Measurements from ENCODE around the gene MICU2. TPM values are rescaled to one million over a fixed set of nuclear protein-coding genes. Genes with fewer than 3 reads are reported as not detected.

MICU2 gene
- total RNA-seq, 6 experiments from 2014 or later: 31.3 to 37.1 (median 33.9) TPM

DNA sequence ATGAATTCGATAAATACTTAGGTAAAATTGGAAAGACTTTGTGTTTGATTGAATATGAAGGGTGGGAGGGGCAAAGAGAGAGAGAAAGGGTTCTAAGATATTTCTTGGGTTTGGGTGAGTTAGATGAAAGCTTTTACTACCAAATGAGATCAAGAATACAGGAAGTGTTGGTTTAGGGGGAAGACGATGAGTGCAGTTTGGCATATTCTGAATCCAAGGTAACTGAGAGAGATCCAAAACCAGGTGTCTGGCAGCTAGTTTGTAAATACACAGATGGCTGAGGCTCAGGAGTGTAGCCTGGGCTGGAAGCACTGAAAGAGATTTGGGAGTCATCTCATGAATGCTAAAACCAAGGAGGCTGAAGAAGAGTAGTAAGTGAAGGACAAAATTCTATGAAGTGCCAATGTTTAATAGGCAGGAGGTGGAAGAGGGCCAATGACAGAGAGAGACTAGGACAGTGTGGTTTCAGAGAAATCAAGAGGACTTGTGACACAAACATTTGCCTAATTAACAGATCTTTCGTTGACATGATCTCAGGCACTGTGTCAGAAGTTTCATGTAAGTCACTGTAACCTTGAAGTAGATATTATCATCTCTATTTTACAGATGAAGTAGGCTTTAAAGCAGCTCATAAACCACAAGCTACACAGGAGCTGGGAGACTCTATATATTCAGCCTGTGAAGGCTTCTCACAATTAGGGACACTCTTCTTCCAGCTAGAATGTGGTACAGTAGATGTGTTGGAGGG is 74.7 kb downstream of the MICU2 start:
- no peak for TF ChIP-seq CTCF (IDR thresholded peaks at IDR 0.05)
- H3K27me3 Mint-ChIP-seq (ENCODE audit: insufficient read depth): no peaks in the 10 kb centered on the region
- no peak overlapping the region for H3K4me3 Mint-ChIP-seq
- no peak overlapping the region for H3K27ac Mint-ChIP-seq
- H3K9me3 Mint-ChIP-seq: no peaks in the 10 kb centered on the region
- peaks cover 13% of the 10 kb centered on the region; the same call in 1 of the 2 replicates for H3K36me3 Mint-ChIP-seq (ENCODE audit: low read depth)
- DNase-seq: no peak
- peaks cover 6% of the 10 kb centered on the region for H3K4me1 Mint-ChIP-seq (ENCODE audit: low read depth)

GRCh38 chr13:21528616-21529015 is 75.4 kb downstream of the MICU2 start:
- no peaks in the 10 kb centered on the region for H3K27me3 Mint-ChIP-seq (ENCODE audit: insufficient read depth)
- peaks cover 13% of the 10 kb centered on the region; the same call in 1 of the 2 replicates for H3K36me3 Mint-ChIP-seq (ENCODE audit: low read depth)
- no peak overlapping the region for H3K4me3 Mint-ChIP-seq
- H3K27ac Mint-ChIP-seq: no peak overlapping the region
- DNase-seq: peak; percentile 81
- peaks cover 6% of the 10 kb centered on the region for H3K4me1 Mint-ChIP-seq (ENCODE audit: low read depth)
- H3K9me3 Mint-ChIP-seq: no peaks in the 10 kb centered on the region
- no peak for TF ChIP-seq CTCF (IDR thresholded peaks at IDR 0.05)

DNA sequence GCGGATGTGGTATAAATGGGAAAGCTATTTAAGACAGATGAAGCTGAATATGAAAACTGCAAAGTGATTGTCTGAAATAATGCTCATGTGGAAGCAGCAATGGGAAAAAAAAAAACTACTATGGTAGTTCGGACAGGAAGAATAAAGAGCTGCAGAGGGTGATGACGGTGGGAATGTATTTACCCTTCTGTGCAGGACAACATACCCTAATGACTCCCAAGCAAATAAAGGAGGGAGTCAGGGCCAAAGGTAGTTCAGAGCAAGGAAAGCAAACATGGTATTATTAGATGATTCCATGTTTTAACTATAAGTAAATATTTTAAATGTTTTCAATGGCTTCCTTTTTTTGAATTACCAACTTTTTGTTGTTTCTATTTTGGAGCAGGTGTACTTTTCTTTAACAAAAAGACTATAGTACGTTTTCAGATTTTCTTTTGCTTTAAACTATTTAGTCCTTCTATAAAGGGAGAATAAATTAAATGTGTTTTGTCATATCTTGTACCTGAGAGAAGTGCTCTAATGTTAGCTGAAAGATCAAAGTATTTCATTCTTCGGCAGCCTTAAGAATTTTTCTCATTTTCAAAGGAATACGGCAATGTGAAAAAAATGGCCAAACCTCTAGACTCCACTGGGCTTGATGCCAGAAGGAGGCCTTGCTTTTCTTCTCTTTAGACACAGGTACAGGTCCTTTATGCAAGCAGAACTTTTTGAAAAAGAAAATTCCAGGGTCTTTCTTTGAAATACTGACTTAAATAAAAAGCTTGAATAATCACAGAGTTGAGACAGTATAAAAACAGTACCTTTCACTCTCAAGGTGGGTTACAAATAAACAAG is 77.0 kb downstream of the MICU2 start:
- TF ChIP-seq CTCF (IDR thresholded peaks at IDR 0.05): no peak
- Mint-ChIP-seq H3K4me1 (ENCODE audit: low read depth) (peaks cover 6% of the 10 kb centered on the region), H3K27ac (no peak overlapping the region), H3K4me3 (no peak overlapping the region), H3K9me3 (no peaks in the 10 kb centered on the region), H3K36me3 (ENCODE audit: low read depth) (peaks cover 13% of the 10 kb centered on the region; the same call in 1 of the 2 replicates), H3K27me3 (ENCODE audit: insufficient read depth) (no peaks in the 10 kb centered on the region)
- DNase-seq: no peak

DNA sequence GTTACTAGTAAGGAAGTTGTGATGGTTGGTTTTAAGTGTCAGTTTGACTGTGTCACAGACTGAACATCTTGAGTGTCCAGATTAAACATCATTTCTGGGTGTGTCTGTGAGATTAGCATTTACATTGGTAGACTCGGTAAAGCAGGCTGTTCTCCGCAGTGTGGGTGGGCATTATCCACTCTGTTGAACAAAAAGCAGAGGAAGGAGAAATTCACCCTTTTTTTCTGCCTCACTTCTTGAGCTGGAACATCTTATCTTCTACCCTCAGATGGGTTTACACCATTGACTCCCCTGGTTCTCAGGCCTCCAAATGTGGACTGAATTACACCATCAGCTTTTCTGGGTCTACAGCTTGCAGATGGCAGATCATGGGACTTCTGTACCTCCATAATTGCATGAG is 81.1 kb downstream of the MICU2 start:
- no peak for DNase-seq
- peaks cover 20% of the 10 kb centered on the region for H3K36me3 Mint-ChIP-seq (ENCODE audit: low read depth)
- no peak overlapping the region for H3K27ac Mint-ChIP-seq
- H3K9me3 Mint-ChIP-seq: no peaks in the 10 kb centered on the region
- H3K4me3 Mint-ChIP-seq: no peak overlapping the region
- no peak for TF ChIP-seq CTCF (IDR thresholded peaks at IDR 0.05)
- peaks cover 14% of the 10 kb centered on the region for H3K4me1 Mint-ChIP-seq (ENCODE audit: low read depth)
- no peaks in the 10 kb centered on the region for H3K27me3 Mint-ChIP-seq (ENCODE audit: insufficient read depth)

DNA sequence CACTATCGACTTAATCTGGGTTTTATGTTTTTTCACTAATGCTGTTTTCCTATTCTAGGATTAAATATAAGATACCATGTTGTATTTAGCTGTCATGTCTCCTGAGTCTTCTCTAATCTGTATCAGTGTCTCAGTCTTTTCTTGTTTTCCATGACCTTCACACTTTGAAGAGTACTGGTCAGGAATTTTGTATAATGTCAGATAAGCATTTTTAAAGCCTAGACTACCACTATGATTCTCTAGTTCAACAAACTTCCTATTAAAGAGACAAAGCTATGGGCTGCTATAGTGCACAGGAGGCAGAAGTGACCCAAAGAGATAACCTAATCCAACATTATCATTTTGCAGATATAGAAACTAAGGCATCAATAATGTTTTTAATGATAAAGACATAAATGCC is 81.8 kb downstream of the MICU2 start:
- H3K27ac Mint-ChIP-seq: no peak overlapping the region
- no peak for TF ChIP-seq CTCF (IDR thresholded peaks at IDR 0.05)
- no peak for DNase-seq
- peaks cover 14% of the 10 kb centered on the region for H3K4me1 Mint-ChIP-seq (ENCODE audit: low read depth)
- H3K9me3 Mint-ChIP-seq: no peaks in the 10 kb centered on the region
- no peak overlapping the region for H3K4me3 Mint-ChIP-seq
- peaks cover 20% of the 10 kb centered on the region for H3K36me3 Mint-ChIP-seq (ENCODE audit: low read depth)
- H3K27me3 Mint-ChIP-seq (ENCODE audit: insufficient read depth): no peaks in the 10 kb centered on the region

Data from HFFc6 (cell line).